HG03342 (cell line): ENCODE data around the gene C2CD2.

Experiments used
- ATAC-seq: cut with Tn5 transposase; IDR thresholded peaks from one replicate; pipeline ENCODE4 v1.9.1; 2021; ENCODE audit warnings: mild to moderate bottlenecking, moderate library complexity; ENCODE audit not compliant: unreplicated experiment

Gene C2CD2

GRCh38 chr21:41933313-41934079 lies 20.3 kb downstream of the C2CD2 start:
- no peak for ATAC-seq

GRCh38 chr21:41932576-41933312 lies 21.1 kb downstream of the C2CD2 start:
- no peak for ATAC-seq

- no peak for ATAC-seq
These were observed 21.6 kb downstream of the C2CD2 start for GRCh38 chr21:41932191-41932575.

GRCh38 chr21:41931041-41931451 lies 22.8 kb downstream of the C2CD2 start:
- ATAC-seq, result no peak

- ATAC-seq, result no peak
These were observed 24.6 kb downstream of the C2CD2 start for GRCh38 chr21:41929248-41929647.

- peak; percentile 49 for ATAC-seq
These were observed 25.1 kb downstream of the C2CD2 start for GRCh38 chr21:41928621-41929220.

- no peak for ATAC-seq
These were observed 25.9 kb downstream of the C2CD2 start for GRCh38 chr21:41927727-41928409.

- peak; percentile 6 for ATAC-seq
These were observed 27.0 kb downstream of the C2CD2 start for GRCh38 chr21:41926807-41927171.

- peak; percentile 45 for ATAC-seq
These were observed 27.6 kb downstream of the C2CD2 start for GRCh38 chr21:41926117-41926806.

- ATAC-seq, result no peak
These were observed 28.1 kb downstream of the C2CD2 start for GRCh38 chr21:41925767-41926116.

GRCh38 chr21:41924368-41924754 lies 29.5 kb downstream of the C2CD2 start:
- ATAC-seq, result no peak

GRCh38 chr21:41923631-41924367 lies 30.0 kb downstream of the C2CD2 start:
- ATAC-seq, result no peak

- ATAC-seq, result no peak
These were observed 30.6 kb downstream of the C2CD2 start for GRCh38 chr21:41923186-41923585.

GRCh38 chr21:41921021-41921420 lies 32.8 kb downstream of the C2CD2 start:
- no peak for ATAC-seq

GRCh38 chr21:41920476-41920875 lies 33.3 kb downstream of the C2CD2 start:
- ATAC-seq, result no peak

GRCh38 chr21:41919666-41920398 lies 34.0 kb downstream of the C2CD2 start:
- ATAC-seq, result no peak

GRCh38 chr21:41918561-41919358 lies 35.1 kb downstream of the C2CD2 start:
- no peak for ATAC-seq

- ATAC-seq, result no peak
These were observed 36.3 kb downstream of the C2CD2 start for GRCh38 chr21:41917531-41917930.
